GM12891 (cell line): ENCODE results near the gene PITRM1.

Experiments used
- POLR2A ChIP-seq: IDR thresholded peaks from 2 replicates; pipeline ENCODE4 v1.6.1; 2011; ENCODE audit warnings: low read depth, low read length, control low read depth
- POLR2AphosphoS5 ChIP-seq: IDR thresholded peaks from 2 replicates; pipeline ENCODE4 v1.6.1; 2011; ENCODE audit warnings: low read depth, low read length, control low read depth
- POU2F2 ChIP-seq: IDR thresholded peaks from 2 replicates; pipeline ENCODE4 v1.6.1; 2011; ENCODE audit warnings: low read depth, mild to moderate bottlenecking, control low read depth, low read length, moderate library complexity
- TAF1 ChIP-seq: IDR thresholded peaks from 2 replicates; pipeline ENCODE4 v1.6.1; 2011; ENCODE audit warnings: low read depth, low read length, control low read depth

- TF ChIP-seq POLR2A = no peak
- TF ChIP-seq POLR2AphosphoS5 = no peak
- TF ChIP-seq TAF1 = no peak
- TF ChIP-seq POU2F2 = no peak
Measured at GRCh38 chr10:3090914-3091787, 81.4 kb downstream of the PITRM1 start.
